Measurements from ENCODE around the gene CEP350. TPM values are rescaled to one million over a fixed set of nuclear protein-coding genes. Genes with fewer than 3 reads are reported as not detected.

The CEP350 gene, protein sequence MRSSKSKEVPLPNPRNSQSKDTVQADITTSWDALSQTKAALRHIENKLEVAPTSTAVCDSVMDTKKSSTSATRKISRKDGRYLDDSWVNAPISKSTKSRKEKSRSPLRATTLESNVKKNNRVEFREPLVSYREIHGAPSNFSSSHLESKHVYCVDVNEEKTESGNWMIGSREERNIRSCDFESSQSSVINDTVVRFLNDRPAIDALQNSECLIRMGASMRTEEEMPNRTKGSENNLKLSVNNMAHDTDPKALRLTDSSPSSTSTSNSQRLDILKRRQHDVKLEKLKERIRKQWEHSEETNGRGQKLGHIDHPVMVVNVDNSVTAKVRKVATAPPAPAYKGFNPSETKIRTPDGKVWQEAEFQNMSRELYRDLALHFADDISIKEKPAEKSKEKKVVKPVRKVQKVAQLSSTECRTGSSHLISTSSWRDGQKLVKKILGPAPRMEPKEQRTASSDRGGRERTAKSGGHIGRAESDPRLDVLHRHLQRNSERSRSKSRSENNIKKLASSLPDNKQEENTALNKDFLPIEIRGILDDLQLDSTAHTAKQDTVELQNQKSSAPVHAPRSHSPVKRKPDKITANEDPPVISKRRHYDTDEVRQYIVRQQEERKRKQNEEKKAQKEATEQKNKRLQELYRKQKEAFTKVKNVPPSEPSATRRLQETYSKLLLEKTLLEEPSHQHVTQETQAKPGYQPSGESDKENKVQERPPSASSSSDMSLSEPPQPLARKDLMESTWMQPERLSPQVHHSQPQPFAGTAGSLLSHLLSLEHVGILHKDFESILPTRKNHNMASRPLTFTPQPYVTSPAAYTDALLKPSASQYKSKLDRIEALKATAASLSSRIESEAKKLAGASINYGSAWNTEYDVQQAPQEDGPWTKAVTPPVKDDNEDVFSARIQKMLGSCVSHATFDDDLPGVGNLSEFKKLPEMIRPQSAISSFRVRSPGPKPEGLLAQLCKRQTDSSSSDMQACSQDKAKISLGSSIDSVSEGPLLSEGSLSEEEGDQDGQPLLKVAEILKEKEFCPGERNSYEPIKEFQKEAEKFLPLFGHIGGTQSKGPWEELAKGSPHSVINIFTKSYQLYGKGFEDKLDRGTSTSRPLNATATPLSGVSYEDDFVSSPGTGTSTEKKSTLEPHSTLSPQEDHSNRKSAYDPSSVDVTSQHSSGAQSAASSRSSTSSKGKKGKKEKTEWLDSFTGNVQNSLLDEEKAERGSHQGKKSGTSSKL (N-terminal part only)
- 39.2 and 42.2 TPM in 2 replicates for total RNA-seq (2021)
- percentile 87 among the genes with signal in this experiment for Bru-seq, nascent RNA
- BruChase-seq, experiment 1, labeled RNA remaining after a 2-hour chase, result percentile 83 among the genes with signal in this experiment
- percentile 73 among the genes with signal in this experiment for BruChase-seq, experiment 2, labeled RNA remaining after a 6-hour chase
- long read RNA-seq, partial matches to known transcripts, result 2 of 7 reads
- long read RNA-seq, other reads (novel, unspliced or antisense), result 4 of 7 reads

DNA sequence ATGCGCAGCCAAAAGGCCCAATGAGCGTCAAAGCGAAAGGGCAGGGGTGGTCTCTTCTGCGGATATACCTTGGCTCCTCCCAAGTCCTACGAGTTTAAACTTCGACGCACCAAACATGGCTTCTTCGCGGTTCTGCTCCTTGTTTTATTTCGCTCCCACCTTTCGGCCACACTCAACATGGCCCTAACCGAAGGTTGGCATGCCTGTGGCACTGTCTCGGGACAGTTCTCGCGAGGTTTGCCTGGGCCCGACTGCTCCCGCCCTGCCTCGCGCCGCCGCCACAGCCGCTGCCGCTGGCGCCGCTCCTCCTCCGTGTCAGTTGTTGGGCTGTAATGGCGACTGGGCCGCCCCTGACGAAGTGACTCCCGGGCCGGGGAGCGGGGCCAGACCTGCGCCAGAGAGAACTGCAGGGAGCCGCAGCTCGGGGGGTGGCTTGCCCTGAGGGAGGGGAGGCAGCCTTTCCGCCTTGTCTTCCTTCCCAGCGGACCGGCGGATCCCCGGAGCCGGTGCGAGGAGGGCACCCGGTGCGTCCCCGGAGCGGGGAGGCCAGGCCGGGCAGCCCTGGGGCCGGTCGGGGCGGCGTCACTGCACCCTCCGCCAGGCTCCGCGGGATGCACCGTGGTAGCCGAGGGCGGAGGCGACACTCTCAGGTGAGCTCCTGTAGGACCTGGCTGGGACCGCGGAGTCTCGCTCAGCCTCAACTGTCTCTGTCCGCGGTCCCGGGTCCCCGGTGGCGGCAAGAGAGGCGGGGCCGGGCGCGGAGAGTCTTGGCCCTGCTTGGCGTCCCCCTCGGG lies at the start of gene CEP350:
Gene CEP350, plus strand, starts transcription at position 318 of the 794 bp plus-strand sequence. CDS start 31,372 bp downstream, outside the sequence.
- Histone ChIP-seq H3K4me1 (ENCODE audit: insufficient read depth, low read length, poor library complexity, severe bottlenecking) (peaks cover 27% of the 10 kb centered on the region), H3K9me3 (ENCODE audit: low read depth, low read length, poor library complexity, severe bottlenecking) (no peaks in the 10 kb centered on the region), H3K27ac (ENCODE audit: low read depth, low read length, poor library complexity, severe bottlenecking) (peak within 1 kb of the TSS; percentile 96), H3K4me3 (ENCODE audit: low read depth, low read length, poor library complexity, severe bottlenecking) (peak within 1 kb of the TSS; percentile 97), H3K36me3 (ENCODE audit: insufficient read depth, low read length, poor library complexity, severe bottlenecking) (no peaks in the 10 kb centered on the region), H3K27me3 (replicated peaks; ENCODE audit: insufficient read depth, low read depth, low read length, poor library complexity) (no peaks in the 10 kb centered on the region)
- CTCF ChIA-PET, result interaction anchor here (0.5 kb wide), 1 partner anchor 140 kb away, joined by 3 read pairs; no protein-coding TSS in a partner anchor
- intact Hi-C loops (cut with micrococcal nuclease; ENCODE audit: unreplicated experiment), result loop anchor here (1.0 to 10.0 kb wide), 2 partner anchors 72 to 210 kb away; partner anchors contain the start of gene TOR1AIP1
- peak; percentile 99 for DNase-seq (ENCODE audit: low spot score)
- POLR2A ChIA-PET (ENCODE audit: low non-redundant PET), result interaction anchor here (0.6 kb wide), 1 partner anchor 123 kb away, joined by 12 read pairs; no protein-coding TSS in a partner anchor
- TF ChIP-seq, protein P1, sequence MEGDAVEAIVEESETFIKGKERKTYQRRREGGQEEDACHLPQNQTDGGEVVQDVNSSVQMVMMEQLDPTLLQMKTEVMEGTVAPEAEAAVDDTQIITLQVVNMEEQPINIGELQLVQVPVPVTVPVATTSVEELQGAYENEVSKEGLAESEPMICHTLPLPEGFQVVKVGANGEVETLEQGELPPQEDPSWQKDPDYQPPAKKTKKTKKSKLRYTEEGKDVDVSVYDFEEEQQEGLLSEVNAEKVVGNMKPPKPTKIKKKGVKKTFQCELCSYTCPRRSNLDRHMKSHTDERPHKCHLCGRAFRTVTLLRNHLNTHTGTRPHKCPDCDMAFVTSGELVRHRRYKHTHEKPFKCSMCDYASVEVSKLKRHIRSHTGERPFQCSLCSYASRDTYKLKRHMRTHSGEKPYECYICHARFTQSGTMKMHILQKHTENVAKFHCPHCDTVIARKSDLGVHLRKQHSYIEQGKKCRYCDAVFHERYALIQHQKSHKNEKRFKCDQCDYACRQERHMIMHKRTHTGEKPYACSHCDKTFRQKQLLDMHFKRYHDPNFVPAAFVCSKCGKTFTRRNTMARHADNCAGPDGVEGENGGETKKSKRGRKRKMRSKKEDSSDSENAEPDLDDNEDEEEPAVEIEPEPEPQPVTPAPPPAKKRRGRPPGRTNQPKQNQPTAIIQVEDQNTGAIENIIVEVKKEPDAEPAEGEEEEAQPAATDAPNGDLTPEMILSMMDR (conservative IDR thresholded peaks at IDR 0.05; ENCODE audit: low read depth, low read length), result no peak
- no peak for TF ChIP-seq EZH2 (IDR thresholded peaks at IDR 0.05; ENCODE audit: borderline replicate concordance, low read depth, low read length, poor library complexity, severe bottlenecking)
- BruUV-seq (replicated peaks), result no TSS peak

DNA sequence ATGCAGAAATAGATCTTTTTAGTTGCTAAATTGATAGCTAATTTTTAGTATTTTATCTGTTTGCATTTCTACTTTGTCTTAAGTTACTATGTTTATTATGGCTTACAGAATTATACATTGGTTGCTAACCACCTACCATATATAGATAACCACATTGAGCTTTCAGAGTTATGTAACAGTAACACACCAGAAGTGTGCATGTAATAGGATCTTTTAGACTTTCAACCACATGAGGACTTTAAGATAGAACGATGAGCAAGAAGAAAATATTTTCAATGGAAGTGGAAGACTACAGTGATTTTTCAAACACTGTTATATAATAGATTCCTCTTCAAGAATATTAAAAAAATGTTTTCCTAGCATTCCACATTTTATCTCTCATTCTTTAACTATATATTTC lies 43.7 kb upstream of the CEP350 start:
- Histone ChIP-seq H3K4me1 (ENCODE audit: insufficient read depth, low read length, poor library complexity, severe bottlenecking) (no peaks in the 10 kb centered on the region), H3K4me3 (ENCODE audit: low read depth, low read length, poor library complexity, severe bottlenecking) (no peak overlapping the region), H3K9me3 (ENCODE audit: low read depth, low read length, poor library complexity, severe bottlenecking) (no peaks in the 10 kb centered on the region), H3K36me3 (ENCODE audit: insufficient read depth, low read length, poor library complexity, severe bottlenecking) (peaks cover 20% of the 10 kb centered on the region), H3K27me3 (replicated peaks; ENCODE audit: insufficient read depth, low read depth, low read length, poor library complexity) (no peaks in the 10 kb centered on the region), H3K27ac (ENCODE audit: low read depth, low read length, poor library complexity, severe bottlenecking) (no peak overlapping the region)
- DNase-seq (ENCODE audit: low spot score), result no peak
- no TSS peak for BruUV-seq (replicated peaks)
- ChIA-PET POLR2A (ENCODE audit: low non-redundant PET) (no interaction called here), CTCF (interaction anchor here (0.6 kb wide), 1 partner anchor 14 kb away, joined by 3 read pairs; no protein-coding TSS in a partner anchor)
- intact Hi-C loops (cut with micrococcal nuclease; ENCODE audit: unreplicated experiment), result no loop called here
- TF ChIP-seq, protein P1 (conservative IDR thresholded peaks at IDR 0.05; ENCODE audit: low read depth, low read length), result no peak
- TF ChIP-seq EZH2 (IDR thresholded peaks at IDR 0.05; ENCODE audit: borderline replicate concordance, low read depth, low read length, poor library complexity, severe bottlenecking), result no peak
